Astrocyte (in vitro differentiated cells and primary cell): ENCODE data around the gene OOSP3.

ENCODE experiments used
- CTCF ChIP-seq: IDR thresholded peaks from 2 replicates; pipeline ENCODE4 v1.5.1; 2011; ENCODE audit warnings: low read depth, mild to moderate bottlenecking, inconsistent platforms, low read length, moderate library complexity; ENCODE audit not compliant: insufficient read depth
- EZH2 ChIP-seq: IDR thresholded peaks from 2 replicates; pipeline ENCODE4 v1.6.1; 2012; ENCODE audit warnings: mild to moderate bottlenecking, low read length, inconsistent platforms; ENCODE audit not compliant: insufficient read depth

- TF ChIP-seq CTCF (no peak), EZH2 (no peak)
These were observed 20.9 kb downstream of the OOSP3 start for GRCh38 chr11:59899532-59899931.
